ENCODE data around the gene MMS19. TPM values are rescaled to one million over a fixed set of nuclear protein-coding genes. Genes with fewer than 3 reads are reported as not detected.

Gene MMS19
- total RNA-seq, 4 donors from 2014 or later, result 111 to 238 (median 118) TPM

DNA sequence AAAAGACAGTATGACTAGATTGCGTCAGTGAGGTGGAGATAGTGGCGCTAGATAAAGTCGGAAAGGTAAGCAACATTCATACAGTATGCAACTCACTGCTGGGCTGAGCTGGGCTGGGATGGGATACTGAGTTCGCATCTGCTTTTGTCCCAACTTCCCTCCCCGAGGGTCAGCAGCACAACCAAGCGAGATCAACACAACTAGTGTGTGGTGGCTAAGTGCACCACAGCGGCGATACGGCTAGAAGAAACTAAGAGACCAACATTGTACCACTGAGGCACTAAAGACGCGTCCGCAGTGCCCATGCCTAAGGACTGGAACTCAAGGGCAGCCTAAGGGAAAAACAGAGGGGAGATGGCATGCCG, 52.9 kb downstream of the MMS19 start:
- peak overlapping the region; percentile 67 for H3K27ac ChIP-seq
- TF ChIP-seq POLR2A (IDR thresholded peaks at IDR 0.05) (no peak), EP300 (IDR thresholded peaks at IDR 0.05) (no peak), POLR2AphosphoS5 (IDR thresholded peaks at IDR 0.05) (no peak)
- TF ChIP-seq, protein P1, sequence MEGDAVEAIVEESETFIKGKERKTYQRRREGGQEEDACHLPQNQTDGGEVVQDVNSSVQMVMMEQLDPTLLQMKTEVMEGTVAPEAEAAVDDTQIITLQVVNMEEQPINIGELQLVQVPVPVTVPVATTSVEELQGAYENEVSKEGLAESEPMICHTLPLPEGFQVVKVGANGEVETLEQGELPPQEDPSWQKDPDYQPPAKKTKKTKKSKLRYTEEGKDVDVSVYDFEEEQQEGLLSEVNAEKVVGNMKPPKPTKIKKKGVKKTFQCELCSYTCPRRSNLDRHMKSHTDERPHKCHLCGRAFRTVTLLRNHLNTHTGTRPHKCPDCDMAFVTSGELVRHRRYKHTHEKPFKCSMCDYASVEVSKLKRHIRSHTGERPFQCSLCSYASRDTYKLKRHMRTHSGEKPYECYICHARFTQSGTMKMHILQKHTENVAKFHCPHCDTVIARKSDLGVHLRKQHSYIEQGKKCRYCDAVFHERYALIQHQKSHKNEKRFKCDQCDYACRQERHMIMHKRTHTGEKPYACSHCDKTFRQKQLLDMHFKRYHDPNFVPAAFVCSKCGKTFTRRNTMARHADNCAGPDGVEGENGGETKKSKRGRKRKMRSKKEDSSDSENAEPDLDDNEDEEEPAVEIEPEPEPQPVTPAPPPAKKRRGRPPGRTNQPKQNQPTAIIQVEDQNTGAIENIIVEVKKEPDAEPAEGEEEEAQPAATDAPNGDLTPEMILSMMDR (IDR thresholded peaks at IDR 0.05), result no peak
- peaks cover 45% of the 10 kb centered on the region for H3K4me1 ChIP-seq
- no peaks in the 10 kb centered on the region for H3K27me3 ChIP-seq
- H3K9me3 ChIP-seq, result no peaks in the 10 kb centered on the region
- DNase-seq (ENCODE audit: low spot score in 2 of 2), result no peak
- peak overlapping the region; percentile 79 for H3K4me3 ChIP-seq
- 1% methylated on average over 13 of the region's 13 CpGs for WGBS
- peaks cover 11% of the 10 kb centered on the region for H3K36me3 ChIP-seq

DNA sequence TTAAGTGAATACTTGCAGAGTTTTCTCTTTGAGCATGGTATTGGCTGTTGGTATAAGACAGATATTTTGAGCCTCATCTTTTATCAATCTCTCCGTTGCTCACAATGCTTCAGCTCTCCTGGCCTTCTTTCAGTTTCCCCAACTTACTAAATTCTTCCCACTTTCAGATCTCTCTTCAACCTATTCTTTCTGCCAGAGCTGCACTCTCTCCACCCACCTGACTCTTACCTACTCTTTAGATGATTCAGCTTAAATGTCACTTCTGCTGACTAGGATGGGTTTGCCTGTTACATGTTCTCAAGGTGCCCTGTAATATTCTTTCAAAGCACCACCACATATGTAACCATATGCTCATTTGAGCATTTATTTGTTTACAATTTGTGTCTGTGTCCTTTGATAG, 54.0 kb downstream of the MMS19 start:
- Histone ChIP-seq H3K27ac (no peak overlapping the region), H3K36me3 (peaks cover 22% of the 10 kb centered on the region), H3K9me3 (no peaks in the 10 kb centered on the region), H3K4me1 (peaks cover 40% of the 10 kb centered on the region), H3K4me3 (no peak overlapping the region), H3K27me3 (no peaks in the 10 kb centered on the region)
- 87% methylated on average over 1 of the region's 1 CpG for WGBS
- DNase-seq (ENCODE audit: low spot score in 2 of 2), result no peak
- TF ChIP-seq POLR2A (IDR thresholded peaks at IDR 0.05) (no peak), EP300 (IDR thresholded peaks at IDR 0.05) (no peak), POLR2AphosphoS5 (IDR thresholded peaks at IDR 0.05) (no peak)
- TF ChIP-seq, protein P1 (IDR thresholded peaks at IDR 0.05), result no peak

DNA sequence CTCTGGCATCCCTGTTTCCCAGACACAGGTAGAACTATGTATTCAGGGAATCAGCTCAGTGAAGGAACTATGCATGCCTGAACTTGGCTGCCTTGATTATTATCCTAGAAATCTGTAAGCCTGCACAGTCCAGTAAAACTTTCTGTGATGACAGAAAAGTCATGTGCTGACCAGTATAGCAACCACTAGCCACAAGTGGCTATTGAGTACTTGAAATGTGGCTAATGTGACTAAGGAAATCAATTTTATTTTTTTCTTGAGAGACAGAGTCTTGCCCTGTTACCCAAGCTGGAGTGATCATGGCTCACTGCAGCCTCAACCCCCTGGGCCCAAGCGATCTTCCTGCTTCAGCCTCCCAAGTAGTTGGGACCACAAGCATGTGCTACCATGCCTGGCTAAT, 55.9 kb downstream of the MMS19 start:
- H3K36me3 ChIP-seq, result peaks cover 42% of the 10 kb centered on the region
- WGBS, result 100% methylated on average over 1 of the region's 1 CpG

DNA sequence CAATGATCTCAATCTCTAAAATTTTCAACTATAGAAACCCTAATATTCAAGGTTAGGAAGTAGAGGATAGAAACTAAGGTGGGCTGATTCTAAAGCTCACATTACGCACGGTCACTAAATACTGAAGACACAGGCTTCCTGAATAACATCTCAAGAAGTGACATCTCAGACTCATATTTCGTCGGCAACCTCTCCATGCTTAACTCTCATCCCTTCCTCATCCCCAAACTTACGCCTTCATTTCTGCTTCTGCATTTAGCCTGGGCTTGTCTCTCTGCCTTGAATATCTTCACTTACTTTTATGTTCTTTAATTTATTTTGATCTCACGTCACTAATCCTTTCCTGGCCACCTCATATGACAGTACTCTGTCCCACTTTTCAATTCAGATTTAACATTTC, 63.0 kb downstream of the MMS19 start:
- H3K27ac ChIP-seq, result no peak overlapping the region
- TF ChIP-seq POLR2A (IDR thresholded peaks at IDR 0.05), result no peak
- no peak for TF ChIP-seq EP300 (IDR thresholded peaks at IDR 0.05)
- TF ChIP-seq POLR2AphosphoS5 (IDR thresholded peaks at IDR 0.05), result no peak
- TF ChIP-seq, protein P1 (IDR thresholded peaks at IDR 0.05), result no peak
- H3K4me3 ChIP-seq, result no peak overlapping the region
- H3K9me3 ChIP-seq, result no peaks in the 10 kb centered on the region
- H3K4me1 ChIP-seq, result no peaks in the 10 kb centered on the region
- no peaks in the 10 kb centered on the region for H3K27me3 ChIP-seq
- DNase-seq (ENCODE audit: low spot score in 2 of 2), result no peak
- peaks cover 85% of the 10 kb centered on the region for H3K36me3 ChIP-seq
- 94% methylated on average over 6 of the region's 6 CpGs for WGBS

More for the DNA sequence above, 55.9 kb downstream of the MMS19 start:
- Histone ChIP-seq H3K9me3 (no peaks in the 10 kb centered on the region), H3K4me1 (peaks cover 22% of the 10 kb centered on the region), H3K4me3 (no peak overlapping the region), H3K27me3 (no peaks in the 10 kb centered on the region), H3K27ac (no peak overlapping the region)
- DNase-seq (ENCODE audit: low spot score in 2 of 2), result no peak
- TF ChIP-seq, protein P1 (IDR thresholded peaks at IDR 0.05), result no peak
- no peak for TF ChIP-seq EP300 (IDR thresholded peaks at IDR 0.05)
- no peak for TF ChIP-seq POLR2A (IDR thresholded peaks at IDR 0.05)
- no peak for TF ChIP-seq POLR2AphosphoS5 (IDR thresholded peaks at IDR 0.05)

DNA sequence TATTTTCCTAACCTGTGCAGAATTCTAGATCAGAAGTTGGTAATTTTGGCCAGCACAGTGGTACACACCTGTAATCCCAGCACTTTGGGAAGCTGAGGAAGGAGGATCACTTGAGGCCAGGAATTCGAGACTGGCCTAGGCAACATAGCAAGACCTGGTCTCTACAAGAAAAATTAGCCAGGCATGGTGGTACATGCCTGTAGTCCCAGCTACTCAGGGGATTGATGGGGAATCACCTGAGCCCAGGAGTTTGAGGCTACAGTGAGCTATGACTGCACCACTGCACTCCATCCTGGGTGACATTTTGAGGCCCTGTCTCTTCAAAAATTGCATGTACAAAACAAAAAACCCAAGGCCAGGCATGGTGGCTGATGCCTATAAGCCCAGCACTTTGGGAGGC, 63.7 kb downstream of the MMS19 start:
- 63% methylated on average over 1 of the region's 1 CpG for WGBS
- H3K27me3 ChIP-seq, result no peaks in the 10 kb centered on the region
- no peak for TF ChIP-seq POLR2A (IDR thresholded peaks at IDR 0.05)
- no peak for TF ChIP-seq EP300 (IDR thresholded peaks at IDR 0.05)
- TF ChIP-seq, protein P1 (IDR thresholded peaks at IDR 0.05), result no peak
- no peak for TF ChIP-seq POLR2AphosphoS5 (IDR thresholded peaks at IDR 0.05)
- H3K9me3 ChIP-seq, result no peaks in the 10 kb centered on the region
- H3K4me3 ChIP-seq, result no peak overlapping the region
- no peak for DNase-seq (ENCODE audit: low spot score in 2 of 2)
- H3K27ac ChIP-seq, result no peak overlapping the region
- peaks cover 84% of the 10 kb centered on the region for H3K36me3 ChIP-seq
- peaks cover 1% of the 10 kb centered on the region for H3K4me1 ChIP-seq
